Thyroid gland (tissue), 4 donors: ENCODE measurements around the gene ANO6. TPM values are rescaled to one million over a fixed set of nuclear protein-coding genes. Genes with fewer than 3 reads are reported as not detected.

Experiments
- DNase-seq, 2 donors: peaks; one replicate each; pipeline ENCODE4 v3.0.0-alpha.2; 2019
- H3K27ac ChIP-seq, 3 donors: fragments of 200-600 bp; sonication (generic); 1 replicate in 2 of 3; 2 replicates in 1 of 3; pipeline ENCODE4 v1.5.1; 2016 to 2019; ENCODE audit warnings: mild to moderate bottlenecking in 1 of 3, moderate library complexity in 1 of 3
- H3K27me3 ChIP-seq: fragments of 200-600 bp; sonication (generic); one replicate; pipeline ENCODE4 v1.5.1; 2019
- H3K36me3 ChIP-seq, 2 donors: fragments of 200-600 bp; sonication (generic); one replicate each; pipeline ENCODE4 v1.5.1; 2016 to 2019
- H3K4me1 ChIP-seq, 2 donors: fragments of 200-600 bp; sonication (generic); one replicate each; pipeline ENCODE4 v1.5.1; 2017 to 2019
- H3K4me3 ChIP-seq, 3 donors: fragments of 200-600 bp; sonication (generic); replicated peaks in 1 of 3; 1 replicate in 2 of 3; 2 replicates in 1 of 3; pipeline ENCODE4 v1.5.1; 2016; ENCODE audit warnings: mild to moderate bottlenecking in 1 of 3
- H3K9me3 ChIP-seq: fragments of 200-600 bp; sonication (generic); one replicate; pipeline ENCODE4 v1.5.1; 2017
- CTCF ChIP-seq, 6 experiments: fragments of 200-600 bp in 3 of 6; fragments of 450-650 bp in 3 of 6; sonication (generic) in 3 of 6; IDR thresholded peaks; one replicate each; pipeline ENCODE4 v1.5.1; 2016 to 2019; ENCODE audit warnings: antibody characterized with exemption in 6 of 6, mild to moderate bottlenecking in 2 of 6, inconsistent platforms in 1 of 6, moderate library complexity in 1 of 6
- POLR2A ChIP-seq, 2 donors: fragments of 450-650 bp; IDR thresholded peaks; one replicate each; pipeline ENCODE4 v1.6.1; 2017; ENCODE audit warnings: antibody characterized with exemption in 2 of 2, mild to moderate bottlenecking in 2 of 2, moderate library complexity in 1 of 2
- WGBS, 2 donors: methylation state at CpG; one replicate each; pipeline ENCODE4 v1.1.5; 2017; 5-methylcytosine and 5-hydroxymethylcytosine counted together
- intact Hi-C: fragments of 100-400 bp; cut with DNase I; formaldehyde crosslinking; loops from one replicate; pipeline ENCODE4 v1.15.1; 2023
- total RNA-seq, 4 donors: library from RNA; depleted of rRNA; stranded (reverse); fragments of >200 nt; gene quantifications; one replicate each; pipeline ENCODE4 v1.2.3, GENCODE V29; 2016

The ANO6 gene
- total RNA-seq, 4 donors from 2014 or later: 37.3 to 61.1 (median 48.1) TPM

DNA sequence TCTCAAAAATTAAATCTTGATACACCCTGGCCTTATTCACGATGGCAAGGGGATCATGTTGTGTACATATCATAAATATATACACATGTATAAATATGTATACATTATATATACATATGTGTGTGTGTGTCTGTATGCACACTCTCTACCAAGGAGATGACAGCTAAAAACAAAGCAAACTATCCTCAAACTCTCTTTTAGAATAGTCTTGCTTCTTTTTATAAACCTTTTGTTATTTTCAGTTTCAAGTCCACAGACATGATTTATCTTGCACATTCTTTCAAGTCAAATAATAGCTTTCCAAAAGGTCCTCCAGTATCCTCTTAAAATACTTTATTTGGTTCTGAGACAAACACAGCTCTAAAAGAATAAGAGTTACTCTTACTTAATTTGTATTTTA lies 8.4 kb downstream of the ANO6 start:
- H3K4me1 ChIP-seq: peaks cover 0 to 21% of the 10 kb centered on the region in 2 donors
- H3K27ac ChIP-seq: peak overlapping the region in 2 of 3 donors; percentile 3 to 41
- DNase-seq: no peak
- intact Hi-C loops: no loop called here
- no peaks in the 10 kb centered on the region for H3K27me3 ChIP-seq
- no peak for TF ChIP-seq CTCF (IDR thresholded peaks at IDR 0.05)
- no peak for TF ChIP-seq POLR2A (IDR thresholded peaks at IDR 0.05)
- H3K4me3 ChIP-seq: no peak overlapping the region
- no peaks in the 10 kb centered on the region for H3K36me3 ChIP-seq
- no peaks in the 10 kb centered on the region for H3K9me3 ChIP-seq
- 67 to 83% methylated on average over 1 of the region's 1 CpG for WGBS, 2 donors

DNA sequence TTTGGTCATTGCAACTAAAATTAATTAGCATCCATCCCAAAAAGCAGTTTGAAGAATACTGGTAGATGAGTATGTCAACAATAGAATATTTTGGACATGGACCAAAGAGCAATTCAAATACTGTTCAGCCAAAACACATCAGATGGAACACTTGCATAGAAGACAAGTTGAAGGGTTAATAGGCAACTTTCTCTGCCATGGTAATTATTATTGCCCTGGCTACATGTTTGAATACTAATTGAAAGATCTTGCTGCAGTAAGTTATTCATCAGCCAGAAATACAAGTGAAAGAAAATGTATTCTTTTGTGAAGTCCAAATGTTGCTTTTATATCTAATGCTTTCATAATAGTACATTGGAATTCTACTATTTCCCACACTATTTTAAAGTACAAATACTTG lies 10.1 kb downstream of the ANO6 start:
- Histone ChIP-seq H3K27me3 (no peaks in the 10 kb centered on the region), H3K4me1 (peaks cover 0 to 7% of the 10 kb centered on the region in 2 donors), H3K4me3 (no peak overlapping the region), H3K9me3 (no peaks in the 10 kb centered on the region), H3K36me3 (no peaks in the 10 kb centered on the region), H3K27ac (no peak overlapping the region)
- no peak for DNase-seq
- TF ChIP-seq CTCF (IDR thresholded peaks at IDR 0.05) (no peak), POLR2A (IDR thresholded peaks at IDR 0.05) (no peak)
- intact Hi-C loops: no loop called here

DNA sequence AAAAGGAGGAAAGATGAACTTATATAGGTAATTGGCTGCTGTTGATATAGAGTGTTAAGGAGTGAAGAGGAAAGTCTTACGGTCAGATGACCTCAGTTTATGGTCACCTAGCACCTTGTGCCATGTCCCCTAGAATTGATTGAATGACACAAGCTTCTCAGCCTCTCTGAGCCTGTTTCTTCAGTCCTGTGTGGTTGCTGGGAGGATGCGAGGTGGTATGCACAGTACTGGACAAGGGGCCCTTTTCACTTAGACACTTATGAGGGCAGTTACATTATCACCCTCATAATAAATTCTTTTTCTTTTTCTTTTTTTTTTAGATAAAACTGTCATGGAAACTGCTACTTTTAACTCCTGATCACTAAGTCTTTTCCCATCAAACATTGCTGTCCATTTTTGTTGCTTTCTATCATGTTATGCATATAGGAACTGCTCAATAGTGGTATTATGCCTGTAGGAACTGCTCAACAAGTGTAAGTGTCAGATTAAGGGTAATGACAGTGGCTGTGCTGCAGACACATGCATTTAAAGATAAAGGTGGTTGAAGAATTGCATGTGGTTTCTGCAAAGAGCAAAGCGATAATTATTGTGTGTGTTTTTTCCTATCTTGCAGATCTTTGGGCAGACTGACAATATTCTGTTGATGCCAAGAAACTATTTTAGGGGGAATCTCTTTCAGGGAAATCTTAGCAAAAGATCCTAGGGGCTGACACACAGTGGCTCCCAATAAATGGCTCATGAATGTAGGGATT lies 11.6 kb downstream of the ANO6 start:
- 93 to 96% methylated on average over 3 of the region's 3 CpGs for WGBS, 2 donors
- intact Hi-C loops: no loop called here
- Histone ChIP-seq H3K4me3 (no peak overlapping the region), H3K27ac (no peak overlapping the region), H3K36me3 (no peaks in the 10 kb centered on the region), H3K27me3 (no peaks in the 10 kb centered on the region), H3K4me1 (peaks cover 7 to 16% of the 10 kb centered on the region in 2 donors), H3K9me3 (no peaks in the 10 kb centered on the region)
- no peak for DNase-seq
- TF ChIP-seq POLR2A (IDR thresholded peaks at IDR 0.05): no peak
- no peak for TF ChIP-seq CTCF (IDR thresholded peaks at IDR 0.05)

DNA sequence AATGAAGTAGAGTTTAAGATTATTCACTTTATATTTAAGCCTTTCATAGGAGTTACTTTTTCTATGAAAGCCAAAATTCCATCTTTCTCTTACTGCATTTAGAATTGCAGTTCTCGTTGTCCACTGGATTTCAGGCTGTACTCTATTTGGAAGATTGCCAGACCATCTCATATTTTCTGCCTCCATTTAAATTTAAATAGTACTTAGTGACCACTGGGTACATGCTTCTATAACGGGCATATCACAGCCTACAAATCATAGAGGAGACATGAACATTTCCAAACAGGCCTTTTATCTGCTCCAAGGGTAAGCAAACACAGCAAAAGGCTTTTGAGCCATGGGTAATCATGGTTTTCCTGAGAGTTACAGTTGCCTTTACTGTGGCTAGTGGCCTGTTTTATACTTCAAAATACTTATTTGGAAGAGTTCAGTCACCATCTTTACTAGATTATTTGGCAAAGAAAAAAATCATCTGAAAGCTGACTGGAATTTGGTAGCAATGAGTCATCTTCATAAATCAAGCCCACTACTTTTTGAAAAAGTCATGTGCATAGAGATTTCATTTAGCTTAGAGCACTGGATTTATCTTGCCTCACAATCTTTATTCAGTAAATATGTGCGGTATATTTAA lies 15.7 kb downstream of the ANO6 start:
- intact Hi-C loops: no loop called here
- Histone ChIP-seq H3K27ac (peak overlapping the region in 2 of 3 donors; percentile 15 to 76), H3K36me3 (no peaks in the 10 kb centered on the region), H3K27me3 (no peaks in the 10 kb centered on the region), H3K9me3 (no peaks in the 10 kb centered on the region), H3K4me3 (no peak overlapping the region), H3K4me1 (peaks cover 26 to 45% of the 10 kb centered on the region in 2 donors)
- TF ChIP-seq POLR2A (IDR thresholded peaks at IDR 0.05): no peak
- TF ChIP-seq CTCF (IDR thresholded peaks at IDR 0.05): no peak
- 70 to 77% methylated on average over 3 of the region's 3 CpGs for WGBS, 2 donors
- DNase-seq: no peak

DNA sequence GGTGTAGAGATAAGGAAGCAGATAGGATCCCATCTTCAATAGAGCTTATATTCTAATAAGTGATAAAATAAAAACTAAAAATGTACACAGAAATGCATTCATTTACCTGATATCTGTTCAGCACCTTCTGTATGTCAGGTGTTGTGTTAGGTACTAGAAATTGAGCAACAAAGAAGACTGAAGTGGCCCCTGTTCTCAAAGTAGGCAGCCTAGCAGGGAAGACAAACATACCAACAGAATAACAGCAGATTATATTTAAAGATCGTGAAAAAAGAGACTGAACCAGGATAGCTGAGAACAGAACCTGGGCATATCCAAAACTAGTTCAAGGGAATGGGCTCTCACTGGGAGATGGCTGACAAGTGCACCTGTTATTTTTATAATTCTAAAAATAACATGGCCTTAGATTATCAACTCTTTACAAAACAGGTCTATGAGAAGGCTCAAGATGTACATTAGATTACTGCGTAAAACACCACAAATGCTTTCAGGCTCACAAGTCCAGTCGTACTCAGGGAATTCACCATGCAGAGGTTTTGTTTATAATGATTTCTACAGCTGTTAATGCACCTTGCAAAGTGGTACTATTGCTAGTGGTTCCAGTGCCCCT lies 16.4 kb downstream of the ANO6 start:
- H3K36me3 ChIP-seq: no peaks in the 10 kb centered on the region
- no peak for TF ChIP-seq CTCF (IDR thresholded peaks at IDR 0.05)
- no peak for TF ChIP-seq POLR2A (IDR thresholded peaks at IDR 0.05)
- H3K4me3 ChIP-seq: no peak overlapping the region
- intact Hi-C loops: no loop called here
- 76 to 78% methylated on average over 3 of the region's 3 CpGs for whole genome bisulfite sequencing, 2 donors
- H3K27me3 ChIP-seq: no peaks in the 10 kb centered on the region
- no peaks in the 10 kb centered on the region for H3K9me3 ChIP-seq
- DNase-seq: no peak
- peak overlapping the region in 2 of 3 donors; percentile 76 to 77 for H3K27ac ChIP-seq
- peaks cover 26 to 45% of the 10 kb centered on the region in 2 donors for H3K4me1 ChIP-seq
